Activated naive CD4-positive, alpha-beta T cell treated with anti-CD3 and anti-CD28 coated beads, Interleukin-2, amount 50 U/mL, for 72 hours (primary cell): Measurements from ENCODE around the gene MGST3. TPM values are rescaled to one million over a fixed set of nuclear protein-coding genes. Genes with fewer than 3 reads are reported as not detected.
A peak's percentile ranks its signal among the peaks of the same experiment; 100 is the strongest.
"Not testable (repeated sequence)": the region's sequence is repeated elsewhere in the genome, so short reads cannot be mapped to it uniquely, and the experiment has no call there.

Experiments used
- ATAC-seq, 2 donors: fragments of 150-1000 bp; cut with Tn5 transposase; 2 replicates each; pipeline ENCODE4 v1.10.0; 2021; ENCODE audit warnings: mild to moderate bottlenecking in 2 of 2, moderate library complexity in 2 of 2
- DNase-seq, 2 donors: peaks; one replicate each; pipeline ENCODE4 v3.0.0; 2021 to 2022; ENCODE audit warnings: low spot score in 2 of 2
- H3K27ac Mint-ChIP-seq, 2 donors: one replicate each; pipeline ENCODE4 v1.8.0; 2022; ENCODE audit warnings: mild to moderate bottlenecking in 2 of 2, mixed read lengths in 2 of 2
- H3K36me3 Mint-ChIP-seq, 2 donors: one replicate each; pipeline ENCODE4 v1.8.0; 2022; ENCODE audit warnings: mixed read lengths in 2 of 2
- H3K9me3 Mint-ChIP-seq, 2 donors: one replicate each; pipeline ENCODE4 v1.8.0; 2022; ENCODE audit warnings: mixed read lengths in 2 of 2
- total RNA-seq, 2 donors: library from RNA; stranded (reverse); gene quantifications; one replicate each; pipeline ENCODE4 v1.2.3, GENCODE V29; 2022

Gene MGST3
- total RNA-seq, 2 donors from 2014 or later = 33.6 to 72.2 TPM

DNA sequence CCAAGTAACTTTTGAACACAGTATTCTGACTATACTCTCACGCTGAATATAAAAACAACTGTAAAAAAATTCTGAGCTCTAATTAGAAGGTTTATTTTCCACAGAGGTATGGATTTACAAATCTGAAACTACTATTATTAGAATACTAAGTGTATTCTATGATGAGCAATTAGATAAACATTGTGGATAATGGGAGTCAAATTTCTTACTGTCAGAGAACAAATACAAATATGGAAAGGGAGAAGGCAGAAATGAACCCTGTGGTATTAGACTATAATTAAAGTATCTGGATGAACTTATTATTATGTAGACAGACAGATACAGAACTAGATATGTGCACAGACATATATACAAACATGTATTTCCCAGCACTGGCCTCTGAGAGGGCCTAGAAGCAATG is 44.8 kb downstream of the MGST3 start:
- ATAC-seq = no peak
- peaks cover 28 to 32% of the 10 kb centered on the region in 2 donors for H3K36me3 Mint-ChIP-seq
- no peaks in the 10 kb centered on the region for H3K9me3 Mint-ChIP-seq
- DNase-seq = no peak
- H3K27ac Mint-ChIP-seq = no peak overlapping the region

DNA sequence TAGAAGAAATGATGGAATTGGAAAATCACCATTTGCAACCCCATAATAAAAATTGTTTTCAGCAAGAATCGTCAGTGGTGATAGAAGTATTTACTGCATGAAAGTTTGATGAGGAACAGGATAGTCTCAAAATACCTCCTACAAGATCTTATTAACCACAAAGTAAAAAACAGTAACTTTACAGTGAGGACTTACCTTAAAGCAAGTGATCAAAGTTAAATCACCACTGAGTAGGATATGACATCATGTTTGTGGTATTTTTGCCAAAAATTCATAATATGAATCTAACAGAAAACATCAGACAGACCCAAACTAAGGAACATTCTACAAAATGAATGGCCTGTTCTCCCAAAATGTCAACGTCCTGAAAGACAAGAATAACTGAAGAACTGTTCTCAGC is 47.5 kb downstream of the MGST3 start:
- H3K27ac Mint-ChIP-seq = peak overlapping the region; percentile 1 to 63
- DNase-seq (no peak), ATAC-seq (peak; percentile 33 to 64)
- peaks cover 32 to 50% of the 10 kb centered on the region in 2 donors for H3K36me3 Mint-ChIP-seq
- peaks cover 0 to 4% of the 10 kb centered on the region in 2 donors for H3K9me3 Mint-ChIP-seq

DNA sequence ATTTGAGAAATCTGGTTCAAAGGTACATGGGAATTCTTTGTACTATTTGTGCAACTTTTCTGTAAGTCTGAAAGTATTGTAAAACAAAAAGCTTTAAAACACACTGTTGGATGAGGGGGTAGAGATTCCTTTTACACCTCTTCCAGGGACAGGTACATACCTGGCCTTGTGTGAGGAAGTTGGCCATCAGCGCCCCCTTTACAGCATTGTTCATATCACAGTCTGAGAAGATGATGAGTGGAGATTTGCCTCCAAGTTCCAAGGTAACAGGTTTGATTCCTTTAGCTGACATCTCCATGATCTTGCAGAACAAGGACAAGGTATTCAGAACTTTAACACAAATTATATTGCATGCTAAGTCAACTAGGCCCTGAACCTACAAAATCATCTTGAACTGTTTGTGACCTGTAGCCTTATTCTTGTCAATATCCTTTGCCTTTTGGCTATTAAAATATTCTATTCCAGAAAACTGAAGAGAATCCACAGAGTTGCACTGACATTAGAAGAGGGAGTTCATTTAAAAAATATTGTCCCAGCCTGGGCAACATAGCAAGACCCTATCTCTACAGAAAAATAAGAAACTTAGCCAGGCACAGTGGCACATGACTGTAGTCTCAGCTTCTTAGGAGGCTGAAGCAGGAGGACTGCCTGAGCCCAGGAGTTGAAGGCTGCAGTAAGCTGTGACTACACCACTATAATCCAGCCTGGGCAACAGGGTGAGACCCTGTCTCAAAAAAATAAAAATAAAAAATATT is 48.4 kb downstream of the MGST3 start:
- Mint-ChIP-seq H3K36me3 (peaks cover 32 to 50% of the 10 kb centered on the region in 2 donors), H3K9me3 (peaks cover 0 to 4% of the 10 kb centered on the region in 2 donors), H3K27ac (peak overlapping the region in 1 of 2 donors; percentile 63)
- ATAC-seq = no peak
- no peak for DNase-seq

DNA sequence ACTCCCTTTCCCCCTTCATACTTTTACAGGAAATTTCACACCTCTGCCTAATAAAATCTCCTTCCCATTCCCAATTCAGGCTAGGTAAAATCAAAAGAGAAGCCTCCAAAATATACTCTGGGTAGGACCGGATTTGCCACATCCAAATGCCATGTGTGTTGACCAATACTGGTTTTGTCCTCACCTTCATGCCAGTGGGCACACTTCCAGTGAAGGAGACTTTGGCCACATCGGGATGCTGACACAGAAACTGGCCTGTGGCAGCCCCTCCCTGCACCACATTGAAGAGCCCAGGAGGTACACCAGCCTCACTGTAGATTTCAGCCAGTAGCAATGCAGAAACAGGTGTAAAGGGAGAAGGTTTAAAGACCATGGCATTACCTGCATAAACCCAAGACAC is 49.3 kb downstream of the MGST3 start:
- peaks cover 0 to 4% of the 10 kb centered on the region in 2 donors for H3K9me3 Mint-ChIP-seq
- no peak for ATAC-seq
- no peak for DNase-seq
- peaks cover 32 to 51% of the 10 kb centered on the region in 2 donors for H3K36me3 Mint-ChIP-seq
- H3K27ac Mint-ChIP-seq = peak overlapping the region; percentile 19 to 75

DNA sequence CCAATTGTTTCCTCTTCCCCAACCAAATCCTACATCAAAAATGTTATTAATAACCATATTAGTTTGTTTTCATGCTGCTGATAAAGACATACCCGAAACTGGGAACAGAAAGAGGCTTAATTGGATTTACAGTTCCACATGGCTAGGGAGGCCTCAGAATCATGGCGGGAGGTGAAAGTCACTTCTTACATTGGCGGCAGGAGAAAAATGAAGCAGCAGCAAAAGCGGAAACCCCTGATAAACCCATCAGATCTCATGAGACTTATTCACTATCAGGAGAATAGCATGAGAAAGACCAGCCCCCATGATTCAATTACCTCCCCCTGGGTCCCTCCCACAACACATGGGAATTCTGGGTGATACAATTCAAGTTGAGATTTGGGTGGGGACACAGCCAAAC is 49.7 kb downstream of the MGST3 start:
- not testable (repeated sequence) for ATAC-seq, DNase-seq, H3K9me3 Mint-ChIP-seq
- H3K36me3 Mint-ChIP-seq = peaks cover 32 to 56% of the 10 kb centered on the region in 2 donors
- peak overlapping the region in 1 of 2 donors; percentile 75 for H3K27ac Mint-ChIP-seq

- ATAC-seq = no peak
- no peak for DNase-seq
- Mint-ChIP-seq H3K27ac (peak overlapping the region; percentile 19 to 57), H3K9me3 (peaks cover 0 to 11% of the 10 kb centered on the region in 2 donors), H3K36me3 (peaks cover 30 to 56% of the 10 kb centered on the region in 2 donors)
Measured at GRCh38 chr1:165683848-165684485, 52.9 kb downstream of the MGST3 start.

GRCh38 chr1:165686121-165686970 is 55.3 kb downstream of the MGST3 start:
- peaks cover 17 to 44% of the 10 kb centered on the region in 2 donors for H3K36me3 Mint-ChIP-seq
- no peak for ATAC-seq
- no peak for DNase-seq

GRCh38 chr1:165686971-165687433 is 56.0 kb downstream of the MGST3 start:
- H3K27ac Mint-ChIP-seq = peak overlapping the region; percentile 3 to 41
- ATAC-seq (no peak), DNase-seq (no peak)
- H3K36me3 Mint-ChIP-seq = peaks cover 17 to 40% of the 10 kb centered on the region in 2 donors
- H3K9me3 Mint-ChIP-seq = peaks cover 0 to 11% of the 10 kb centered on the region in 2 donors

More at GRCh38 chr1:165686121-165686970, 55.3 kb downstream of the MGST3 start:
- Mint-ChIP-seq H3K9me3 (peaks cover 0 to 11% of the 10 kb centered on the region in 2 donors), H3K27ac (peak overlapping the region; percentile 3 to 41)

GRCh38 chr1:165688046-165688445 is 57.0 kb downstream of the MGST3 start:
- Mint-ChIP-seq H3K9me3 (peaks cover 0 to 6% of the 10 kb centered on the region in 2 donors), H3K27ac (no peak overlapping the region), H3K36me3 (peaks cover 7 to 37% of the 10 kb centered on the region in 2 donors)
- DNase-seq = no peak
- ATAC-seq = no peak

DNA sequence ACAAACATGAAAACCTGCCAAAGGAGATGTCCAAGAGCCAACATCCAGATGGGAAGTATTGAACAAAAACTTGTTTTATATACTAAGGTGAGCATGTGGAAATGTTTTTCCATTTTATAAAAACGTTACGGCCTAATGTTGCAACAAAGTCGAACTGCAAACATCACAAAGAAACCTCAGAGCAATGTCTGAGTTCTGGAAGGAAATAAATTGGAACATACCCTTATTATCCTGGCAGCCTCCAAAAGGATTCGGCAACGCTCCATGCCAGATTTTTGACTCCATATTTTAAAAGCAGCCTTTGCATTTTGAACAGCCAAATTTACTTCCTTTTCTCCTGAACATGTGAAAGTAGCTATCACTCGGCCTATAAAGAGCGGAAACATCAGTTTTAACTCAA is 64.0 kb downstream of the MGST3 start:
- Mint-ChIP-seq H3K9me3 (no peaks in the 10 kb centered on the region), H3K36me3 (peaks cover 13 to 23% of the 10 kb centered on the region in 2 donors), H3K27ac (no peak overlapping the region)
- ATAC-seq (no peak), DNase-seq (no peak)

- Mint-ChIP-seq H3K27ac (peak overlapping the region in 1 of 2 donors; percentile 100), H3K36me3 (peaks cover 13 to 23% of the 10 kb centered on the region in 2 donors), H3K9me3 (no peaks in the 10 kb centered on the region)
- no peak for ATAC-seq
- DNase-seq = no peak
Measured at GRCh38 chr1:165696625-165697100, 65.6 kb downstream of the MGST3 start.

DNA sequence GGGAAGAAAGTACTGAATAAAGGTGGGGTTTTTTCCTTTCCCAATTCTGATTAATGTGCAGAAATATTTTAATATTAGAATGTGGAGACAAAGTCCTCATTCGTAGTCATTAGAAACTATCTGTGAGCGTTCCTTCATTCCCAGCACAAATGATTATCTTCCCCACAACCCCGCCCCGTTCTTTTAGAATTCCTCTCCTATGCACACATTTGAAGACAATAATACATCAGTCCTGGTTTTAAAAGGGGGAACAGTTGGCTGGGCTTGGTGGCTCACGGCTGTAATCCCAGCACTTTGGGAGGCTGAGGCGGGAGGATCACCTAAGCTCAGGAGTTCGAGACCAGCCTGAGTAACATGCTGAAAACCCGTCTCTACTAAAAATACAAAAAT is 66.5 kb downstream of the MGST3 start:
- Mint-ChIP-seq H3K36me3 (peaks cover 13 to 15% of the 10 kb centered on the region in 2 donors), H3K27ac (peak overlapping the region; percentile 97 to 100), H3K9me3 (no peaks in the 10 kb centered on the region)
- ATAC-seq = no peak
- DNase-seq = no peak

- H3K9me3 Mint-ChIP-seq = no peaks in the 10 kb centered on the region
- peak; percentile 87 to 91 for DNase-seq
Measured at GRCh38 chr1:165697881-165698760, 67.1 kb downstream of the MGST3 start, which contains the start of gene ALDH9A1. Gene ALDH9A1, minus strand, starts transcription at chr1:165698562. Its CDS starts 4 bp downstream, at chr1:165698558.

GRCh38 chr1:165698761-165699052 is 67.7 kb downstream of the MGST3 start:
- peaks cover 7 to 8% of the 10 kb centered on the region in 2 donors for H3K36me3 Mint-ChIP-seq
- DNase-seq = no peak
- no peak for ATAC-seq
- no peaks in the 10 kb centered on the region for H3K9me3 Mint-ChIP-seq
- peak overlapping the region; percentile 89 to 100 for H3K27ac Mint-ChIP-seq

More at GRCh38 chr1:165697881-165698760, 67.1 kb downstream of the MGST3 start, which contains the start of gene ALDH9A1:
- peak within 1 kb of the TSS; percentile 97 to 100 for H3K27ac Mint-ChIP-seq
- ATAC-seq = peak; percentile 93 to 95
- H3K36me3 Mint-ChIP-seq = peaks cover 12 to 13% of the 10 kb centered on the region in 2 donors

- peak overlapping the region in 1 of 2 donors; percentile 100 for H3K27ac Mint-ChIP-seq
- H3K9me3 Mint-ChIP-seq = no peaks in the 10 kb centered on the region
- H3K36me3 Mint-ChIP-seq = peaks cover 5 to 7% of the 10 kb centered on the region in 2 donors
- DNase-seq (no peak), ATAC-seq (no peak)
Measured at GRCh38 chr1:165699577-165699976, 68.5 kb downstream of the MGST3 start.
